PC-3 (cell line): ENCODE results near the gene ACADM. TPM values are rescaled to one million over a fixed set of nuclear protein-coding genes. Genes with fewer than 3 reads are reported as not detected.

Source experiments
- ATAC-seq: fragments of 200-7000 bp; cut with Tn5 transposase; 2 replicates; pipeline ENCODE4 v1.9.1; 2020; ENCODE audit warnings: mild to moderate bottlenecking, moderate library complexity
- BruUV-seq: library from RNA; stranded (reverse); fragments of 400-500 nt; replicated peaks from 2 replicates; lab custom pipeline; 2021; lab: Mats Ljungman, UMichigan
- CTCF ChIA-PET: fragments of 300-600 bp; sonication (Branson Sonifier 250); formaldehyde crosslinking; loops from one replicate; lab custom pipeline; 2022; ENCODE audit warnings: antibody characterized with exemption; lab: Charles Lee
- POLR2A ChIA-PET: fragments of 300-600 bp; sonication (Branson Sonifier 250); formaldehyde crosslinking; loops from one replicate; lab custom pipeline; 2022; ENCODE audit warnings: antibody characterized with exemption; ENCODE audit not compliant: unreplicated experiment; lab: Charles Lee
- DNase-seq: peaks from one replicate; pipeline ENCODE4 v3.0.0-alpha.2; 2015
- H2AFZ ChIP-seq: fragments of 300-600 bp; sonication (generic); 2 replicates; pipeline ENCODE4 v1.6.0; 2016; ENCODE audit warnings: antibody characterized with exemption, low read length
- H3F3A ChIP-seq: fragments of 300-600 bp; sonication (generic); one replicate; pipeline ENCODE4 v1.6.0; 2017; ENCODE audit warnings: antibody characterized with exemption, low read length, control low read depth, mild to moderate bottlenecking; ENCODE audit not compliant: unreplicated experiment
- H3K27ac ChIP-seq: fragments of 300-600 bp; sonication (generic); 2 replicates; pipeline ENCODE4 v1.5.1; 2016; ENCODE audit warnings: mild to moderate bottlenecking, low read length
- H3K27me3 ChIP-seq: fragments of 300-600 bp; sonication (generic); 2 replicates; pipeline ENCODE4 v1.6.1; 2016; ENCODE audit warnings: low read length, mixed read lengths
- H3K36me3 ChIP-seq: fragments of 300-600 bp; sonication (generic); 2 replicates; pipeline ENCODE4 v1.6.1; 2016; ENCODE audit warnings: low read depth, mixed run types, low read length, mixed read lengths
- H3K4me1 ChIP-seq: fragments of 300-600 bp; sonication (generic); 2 replicates; pipeline ENCODE4 v1.5.1; 2016; ENCODE audit warnings: low read length; ENCODE audit not compliant: insufficient read depth
- H3K4me2 ChIP-seq: fragments of 300-600 bp; sonication (generic); 2 replicates; pipeline ENCODE4 v1.6.0; 2016; ENCODE audit warnings: low read length
- H3K4me3 ChIP-seq: fragments of 300-600 bp; sonication (generic); 2 replicates; pipeline ENCODE4 v1.5.1; 2016; ENCODE audit warnings: mild to moderate bottlenecking, low read length, mixed read lengths
- H3K79me2 ChIP-seq: fragments of 300-600 bp; sonication (generic); 2 replicates; pipeline ENCODE4 v1.6.1; 2017; ENCODE audit warnings: low read length, mixed read lengths
- H3K9ac ChIP-seq: fragments of 300-600 bp; sonication (generic); 2 replicates; pipeline ENCODE4 v1.6.0; 2016; ENCODE audit warnings: mild to moderate bottlenecking, low read length
- H3K9me2 ChIP-seq: fragments of 300-600 bp; sonication (generic); replicated peaks from 2 replicates; pipeline ENCODE4 v1.6.1; 2016; ENCODE audit warnings: mixed run types, low read length, mixed read lengths
- H3K9me3 ChIP-seq: fragments of 300-600 bp; sonication (generic); 2 replicates; pipeline ENCODE4 v1.6.1; 2016; ENCODE audit warnings: low read length, mixed read lengths
- H4K20me1 ChIP-seq: fragments of 300-600 bp; sonication (generic); 2 replicates; pipeline ENCODE4 v1.6.1; 2016; ENCODE audit warnings: low read length, mixed read lengths
- CTCF ChIP-seq: fragments of 300-600 bp; sonication (generic); conservative IDR thresholded peaks from 2 replicates; pipeline ENCODE4 v1.5.1; 2017; ENCODE audit warnings: antibody characterized with exemption, low read depth, mild to moderate bottlenecking, low read length
- EZH2 ChIP-seq: fragments of 300-600 bp; sonication (generic); IDR thresholded peaks from one replicate; pipeline ENCODE4 v1.6.1; 2017; ENCODE audit warnings: antibody characterized with exemption, mild to moderate bottlenecking, low read length; ENCODE audit not compliant: unreplicated experiment
- EZH2phosphoT487 ChIP-seq: fragments of 300-600 bp; sonication (generic); IDR thresholded peaks from 2 replicates; pipeline ENCODE4 v1.6.1; 2018; ENCODE audit warnings: mild to moderate bottlenecking, antibody characterized with exemption, low read length, borderline replicate concordance
- intact Hi-C: fragments of 100-400 bp; cut with micrococcal nuclease; formaldehyde crosslinking; loops from 2 replicates; pipeline ENCODE4 v1.9.0; 2023
- total RNA-seq: library from RNA; depleted of rRNA; stranded (reverse); fragments of >200 nt; gene quantifications from 2 replicates; pipeline ENCODE4 v1.2.3, GENCODE V29; 2014

Gene ACADM
- total RNA-seq, 1 experiment from 2014 or later: 25.0 TPM

- BruUV-seq: no TSS peak
- peak overlapping the region; percentile 4; the same call in 1 of the 2 replicates for H3K27ac ChIP-seq
- no peak for TF ChIP-seq CTCF
- TF ChIP-seq EZH2: no peak
- no peak for TF ChIP-seq EZH2phosphoT487
- no peaks in the 10 kb centered on the region for H3F3A ChIP-seq
- no peaks in the 10 kb centered on the region for H3K9me2 ChIP-seq
- DNase-seq (peak; percentile 48), ATAC-seq (no peak)
- peak overlapping the region; percentile 74 for H3K9ac ChIP-seq
- POLR2A ChIA-PET: interaction anchor here (0.7 kb wide), 1 partner anchor 14 kb away, joined by 5 read pairs; no protein-coding TSS in a partner anchor
- H3K9me3 ChIP-seq: no peaks in the 10 kb centered on the region
- H3K4me2 ChIP-seq: peak overlapping the region; percentile 83
- no peaks in the 10 kb centered on the region for H3K27me3 ChIP-seq
- no peaks in the 10 kb centered on the region for H4K20me1 ChIP-seq
- CTCF ChIA-PET: no interaction called here
- H2AFZ ChIP-seq: peak overlapping the region; percentile 82
- intact Hi-C loops: no loop called here
- H3K4me3 ChIP-seq: peak overlapping the region; percentile 85
- H3K4me1 ChIP-seq: peaks cover 31% of the 10 kb centered on the region
- no peaks in the 10 kb centered on the region for H3K36me3 ChIP-seq
- H3K79me2 ChIP-seq: peaks cover 41% of the 10 kb centered on the region
Observed at GRCh38 chr1:75725861-75726361, 1.4 kb downstream of the ACADM start.

- Histone ChIP-seq H3K79me2 (peaks cover 41% of the 10 kb centered on the region), H4K20me1 (no peaks in the 10 kb centered on the region), H3K9me2 (no peaks in the 10 kb centered on the region), H3K4me2 (no peak overlapping the region), H3K4me3 (no peak overlapping the region), H3K27me3 (no peaks in the 10 kb centered on the region), H3K27ac (no peak overlapping the region), H3F3A (no peaks in the 10 kb centered on the region), H3K4me1 (peaks cover 20% of the 10 kb centered on the region), H3K9ac (no peak overlapping the region), H3K36me3 (no peaks in the 10 kb centered on the region), H3K9me3 (no peaks in the 10 kb centered on the region), H2AFZ (no peak overlapping the region)
- CTCF ChIA-PET: no interaction called here
- intact Hi-C loops: no loop called here
- no TSS peak for BruUV-seq
- ATAC-seq (no peak), DNase-seq (no peak)
- TF ChIP-seq EZH2 (no peak), EZH2phosphoT487 (no peak), CTCF (no peak)
- POLR2A ChIA-PET: no interaction called here
Observed at GRCh38 chr1:75727571-75727970, 3.1 kb downstream of the ACADM start.

GRCh38 chr1:75730432-75730831 is 5.9 kb downstream of the ACADM start:
- Histone ChIP-seq H2AFZ (no peak overlapping the region), H4K20me1 (no peaks in the 10 kb centered on the region), H3K27me3 (no peaks in the 10 kb centered on the region), H3K36me3 (peaks cover 9% of the 10 kb centered on the region; the same call in 1 of the 2 replicates), H3K9me2 (no peaks in the 10 kb centered on the region), H3K9me3 (no peaks in the 10 kb centered on the region), H3K79me2 (peaks cover 32% of the 10 kb centered on the region), H3K9ac (no peak overlapping the region), H3K27ac (no peak overlapping the region), H3K4me3 (no peak overlapping the region), H3K4me1 (peaks cover 9% of the 10 kb centered on the region), H3F3A (no peaks in the 10 kb centered on the region), H3K4me2 (no peak overlapping the region)
- DNase-seq (no peak), ATAC-seq (no peak)
- CTCF ChIA-PET: no interaction called here
- no peak for TF ChIP-seq EZH2phosphoT487
- TF ChIP-seq CTCF: no peak
- TF ChIP-seq EZH2: no peak
- BruUV-seq: no TSS peak
- POLR2A ChIA-PET: no interaction called here
- intact Hi-C loops: no loop called here
